Effector CD8-positive, alpha-beta T cell (primary cell): Measurements from ENCODE around the gene MED12L.

Experiments
- DNase-seq: peaks from one replicate; lab custom pipeline; 2025; lab: John Stamatoyannopoulos, UW

Gene MED12L

DNA sequence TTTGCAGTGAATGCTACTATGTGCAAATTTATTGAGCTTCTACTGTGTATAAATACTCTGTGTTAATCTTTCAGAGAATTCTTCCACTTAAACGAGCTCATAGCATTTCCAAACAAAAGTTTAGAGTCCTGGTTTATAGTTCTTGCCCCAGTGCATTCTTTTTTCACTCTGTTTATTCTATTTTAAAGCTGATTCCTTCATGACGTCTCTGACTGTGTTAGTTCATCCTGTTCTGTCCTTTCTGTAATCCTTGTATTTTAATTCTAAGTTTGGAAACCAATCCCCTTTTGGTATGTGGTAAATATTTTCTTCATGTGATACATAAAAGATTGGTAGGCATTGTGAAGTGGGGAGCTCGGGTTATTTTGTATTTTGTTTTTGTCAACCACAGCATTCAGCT, 174.2 kb downstream of the MED12L start:
- DNase-seq: no peak

DNA sequence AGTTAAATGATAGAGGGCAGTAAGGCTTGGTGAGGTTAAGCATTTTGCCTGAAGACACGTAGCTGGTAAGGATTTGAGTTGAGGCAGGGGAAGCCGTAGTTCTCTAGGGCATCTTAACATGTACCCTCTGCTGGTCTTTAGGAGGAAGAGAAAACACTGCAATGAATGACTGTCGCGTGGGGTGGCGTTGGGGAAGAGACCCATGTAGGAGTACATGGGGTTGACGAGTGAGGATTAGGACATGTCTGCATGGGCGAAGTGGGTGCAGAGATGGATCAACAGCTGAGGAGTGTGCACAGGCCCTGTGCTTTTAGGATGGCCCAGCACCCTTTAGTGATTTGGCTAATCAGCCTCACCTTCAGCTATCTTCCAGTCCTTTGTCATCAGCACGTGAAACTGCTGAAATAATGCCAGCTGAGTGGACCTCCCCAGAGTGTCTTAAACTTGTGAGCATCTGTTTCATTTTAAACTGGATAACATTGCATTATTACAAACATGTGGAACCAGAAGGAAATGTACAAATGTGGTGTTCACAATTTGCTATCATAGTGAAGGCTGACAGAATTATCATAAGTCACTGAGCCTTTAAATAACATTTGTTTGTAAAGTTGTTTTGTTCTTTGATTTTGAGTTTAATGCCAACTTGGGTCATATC, 177.5 kb downstream of the MED12L start:
- no peak for DNase-seq

DNA sequence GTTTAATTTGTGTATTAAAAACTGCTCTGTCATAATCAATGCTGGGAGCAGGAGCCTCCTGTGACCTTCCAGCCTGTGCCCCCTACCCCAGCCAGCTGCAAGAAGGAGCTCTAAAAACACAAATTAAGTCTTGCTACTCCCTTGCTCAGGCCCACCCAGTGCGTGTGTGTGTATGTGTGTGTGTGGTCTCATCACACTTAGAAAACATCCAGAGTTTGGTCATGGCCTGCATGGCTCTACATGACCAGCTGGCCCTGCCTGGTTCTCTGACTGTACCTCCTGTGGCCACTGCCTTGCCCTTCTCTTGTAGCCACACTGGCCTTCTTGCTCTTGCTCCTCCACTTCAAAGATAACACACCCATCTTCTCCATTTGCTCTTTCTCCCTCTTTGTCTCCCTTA, 179.1 kb downstream of the MED12L start:
- DNase-seq: no peak

DNA sequence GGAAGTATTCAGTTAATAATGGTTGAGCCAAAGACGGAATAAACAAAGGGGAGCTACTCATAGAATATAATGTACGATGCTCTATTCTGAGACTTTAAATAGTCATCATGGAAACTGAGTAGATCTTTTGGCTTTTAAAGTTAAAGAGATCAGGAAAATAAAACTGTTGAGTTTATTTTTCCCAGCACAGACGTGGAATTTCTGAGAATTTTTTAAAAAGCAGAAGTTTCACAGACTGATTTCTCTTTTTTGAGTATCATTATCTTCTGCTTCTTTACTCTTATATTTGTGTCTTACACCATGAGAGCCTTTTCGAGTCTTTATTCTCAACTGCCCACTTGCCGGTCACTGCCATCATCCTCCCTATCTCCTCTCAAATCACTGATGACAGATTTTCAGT, 179.7 kb downstream of the MED12L start:
- no peak for DNase-seq

DNA sequence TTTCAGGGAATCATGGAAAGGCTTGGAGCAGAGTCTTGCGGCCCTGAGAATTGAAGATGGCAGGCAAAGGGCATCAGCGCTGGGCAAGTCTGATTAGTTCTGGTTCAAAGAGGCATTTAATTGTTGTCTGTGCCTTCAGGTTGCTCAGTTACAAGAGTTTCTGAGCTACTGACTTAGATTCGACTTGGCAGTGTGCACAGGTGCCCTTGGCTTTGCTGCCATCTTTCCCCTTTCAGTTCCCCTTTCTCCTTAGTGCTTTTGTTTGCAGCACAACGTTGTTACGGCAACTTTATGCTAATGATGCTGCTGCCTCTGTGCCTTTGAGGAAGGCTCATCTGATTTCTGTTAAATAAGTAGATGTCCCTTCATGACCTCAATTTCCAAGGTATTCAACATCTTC, 180.4 kb downstream of the MED12L start:
- no peak for DNase-seq

DNA sequence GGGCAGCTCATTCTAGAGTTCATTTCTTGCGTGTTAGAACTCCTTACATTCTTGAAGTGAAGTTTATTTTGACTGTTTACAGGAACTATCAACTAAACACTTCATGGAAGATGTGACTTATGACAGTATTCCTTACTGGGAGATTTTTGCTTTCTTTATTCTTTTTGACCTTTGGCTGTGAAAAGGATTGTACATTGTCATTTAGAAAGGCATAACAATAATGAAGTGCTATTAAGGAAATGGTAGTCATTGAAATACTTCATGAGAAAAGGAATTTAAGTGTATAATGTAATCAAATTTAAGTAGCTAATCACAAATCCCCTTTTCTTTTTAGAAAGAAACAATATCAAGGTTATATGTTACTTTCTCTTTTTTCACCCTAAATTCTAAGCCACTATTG, 181.6 kb downstream of the MED12L start:
- DNase-seq: no peak

DNA sequence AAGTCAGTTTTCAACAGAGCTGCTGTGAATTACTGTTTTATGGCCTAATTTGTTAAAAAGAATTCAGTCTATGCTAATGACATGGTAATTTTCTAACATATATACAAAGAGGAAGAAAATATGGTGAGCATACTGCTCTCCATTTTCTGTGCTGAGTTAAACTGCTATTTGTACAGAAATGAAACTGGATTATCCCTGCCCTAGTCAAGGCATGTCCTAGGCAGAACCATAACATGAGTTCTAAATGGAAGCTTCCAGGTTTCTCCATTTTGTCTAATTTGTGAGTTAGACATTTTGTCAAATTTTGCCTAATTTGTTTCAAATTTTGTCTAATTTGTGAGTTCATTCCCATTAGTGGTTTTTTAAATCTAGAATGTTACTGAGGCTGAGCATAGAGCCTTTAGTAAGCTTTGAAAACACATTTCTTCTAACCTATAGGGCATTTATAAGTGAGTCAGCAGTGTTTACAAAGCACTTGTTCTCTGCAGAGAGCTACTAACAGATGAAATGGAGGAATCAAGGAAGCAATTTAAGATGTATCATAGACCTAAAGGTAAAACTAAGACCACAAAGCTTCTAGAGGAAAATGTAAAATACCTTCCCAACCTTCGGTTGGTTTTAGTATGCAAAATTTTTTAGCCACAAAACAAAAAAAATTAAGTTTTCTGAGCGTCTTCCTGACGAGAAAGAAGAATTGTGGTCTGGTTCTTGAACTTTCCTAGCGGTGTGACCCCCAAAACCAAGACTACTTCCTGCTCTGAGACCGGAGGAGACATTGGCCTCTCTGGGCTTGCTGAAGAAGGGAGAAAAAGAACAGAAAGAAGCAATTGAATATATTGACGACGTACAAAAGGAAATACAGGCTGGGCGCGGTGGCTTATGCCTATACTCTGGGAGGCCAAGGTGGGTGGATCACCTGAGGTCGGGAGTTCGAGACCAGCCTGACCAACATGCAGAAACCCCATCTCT, 183.1 kb downstream of the MED12L start:
- DNase-seq: no peak

DNA sequence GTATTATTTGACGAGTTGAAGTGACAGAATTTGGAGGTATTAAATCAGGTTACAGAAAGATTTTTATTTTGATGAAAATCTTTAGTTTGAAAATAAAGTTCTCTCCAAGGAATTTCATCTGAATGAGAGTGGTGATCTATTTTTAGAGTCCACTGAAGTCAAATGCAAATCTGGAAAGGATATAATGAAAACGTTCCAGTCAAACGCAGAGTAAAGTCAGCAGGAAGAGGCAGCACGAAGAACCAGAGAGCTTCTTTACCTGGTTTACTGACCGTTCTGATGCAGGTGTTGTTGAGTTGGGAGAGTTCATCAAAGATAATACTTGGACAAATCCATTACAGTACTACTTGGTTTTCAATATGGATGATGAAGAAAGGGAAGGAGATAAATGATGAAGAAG, 184.2 kb downstream of the MED12L start:
- no peak for DNase-seq

DNA sequence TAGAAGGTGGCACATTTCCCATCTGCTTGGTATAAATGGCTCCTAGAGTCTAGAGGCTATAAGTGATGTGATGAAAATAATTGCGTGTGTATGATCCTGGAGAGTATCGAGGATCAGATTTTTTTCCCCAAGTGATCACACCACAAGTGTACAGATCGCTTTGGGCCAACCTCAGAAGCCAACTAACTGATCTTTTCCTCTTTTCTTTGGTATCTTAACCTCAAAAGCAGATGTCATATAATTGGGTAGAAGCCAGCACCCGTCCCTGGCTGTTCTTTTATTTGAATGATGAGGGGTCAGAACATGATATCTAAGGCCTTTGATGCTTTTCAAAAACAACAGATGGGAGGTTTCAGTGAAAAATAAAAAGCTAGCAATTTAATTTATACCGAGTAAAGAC, 189.6 kb downstream of the MED12L start:
- no peak for DNase-seq

DNA sequence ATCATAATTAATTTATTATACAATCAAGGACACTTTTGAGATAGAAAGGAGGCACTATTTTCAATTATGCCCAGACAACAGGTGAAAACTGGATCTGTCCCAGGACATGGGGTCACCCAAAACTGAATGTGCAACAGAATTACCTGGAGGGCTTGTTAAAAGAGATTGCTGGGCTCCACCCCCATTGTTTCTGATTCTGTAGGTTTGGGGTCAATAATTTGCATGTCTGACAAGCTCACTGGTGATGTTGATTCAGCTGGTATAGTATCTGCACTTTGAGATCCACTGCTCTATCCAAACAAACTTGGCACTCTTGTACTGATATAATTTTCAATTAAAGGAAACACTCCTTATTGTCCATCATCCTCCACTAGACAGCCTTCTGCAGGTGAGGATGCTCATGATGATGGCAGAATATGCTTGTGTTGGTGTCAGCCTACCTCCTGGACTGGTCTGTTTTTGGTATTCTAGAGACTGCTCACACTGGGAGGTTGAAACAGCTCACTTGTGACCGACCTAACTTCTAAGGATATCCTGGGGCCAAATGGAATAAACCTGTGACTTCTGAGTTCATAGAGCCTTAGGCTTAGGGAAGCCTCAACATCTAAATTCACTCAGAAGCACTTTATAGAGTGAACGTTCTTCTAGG, 190.7 kb downstream of the MED12L start:
- no peak for DNase-seq

DNA sequence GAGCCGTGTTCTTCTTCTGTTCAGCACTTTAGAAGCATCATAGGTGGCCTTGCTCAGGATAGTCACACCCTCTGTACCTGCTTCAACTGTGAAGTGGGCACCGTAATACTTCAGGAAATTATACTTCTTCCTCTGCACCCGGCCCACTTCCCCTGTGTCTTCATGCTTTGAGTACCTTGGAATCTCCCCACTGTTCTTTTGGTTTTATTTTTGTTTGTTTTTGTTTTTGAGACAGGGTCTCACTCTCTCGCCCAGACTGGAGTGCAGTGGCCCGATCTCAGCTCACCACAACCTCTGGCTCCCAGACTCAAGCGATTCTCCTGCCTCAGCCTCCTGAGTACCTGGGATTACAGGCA, 191.2 kb downstream of the MED12L start:
- no peak for DNase-seq

DNA sequence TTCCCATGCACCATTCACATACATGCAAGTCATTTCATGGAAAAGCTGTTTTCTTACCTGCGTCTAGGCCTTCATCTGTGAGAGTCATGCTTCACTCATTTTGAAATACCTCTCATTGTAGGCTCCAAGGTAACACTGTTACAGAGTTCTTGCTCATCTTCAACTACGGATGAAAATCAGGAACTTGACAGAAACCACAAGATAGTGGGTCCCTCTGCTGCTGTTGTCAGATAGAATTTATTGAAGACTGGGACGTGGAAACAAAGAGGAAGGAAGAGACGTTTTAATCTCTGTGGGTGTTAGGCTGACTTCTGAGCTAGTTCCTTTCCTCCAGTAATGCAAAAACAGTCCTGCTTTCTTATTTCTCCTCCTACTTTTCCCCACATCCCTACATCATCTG, 192.8 kb downstream of the MED12L start, which contains the start of gene P2RY14:
Gene P2RY14 (minus strand): TSS at position 313 of the 400 bp plus-strand sequence. CDS start 64,226 bp downstream, outside the sequence.
- DNase-seq: no peak

DNA sequence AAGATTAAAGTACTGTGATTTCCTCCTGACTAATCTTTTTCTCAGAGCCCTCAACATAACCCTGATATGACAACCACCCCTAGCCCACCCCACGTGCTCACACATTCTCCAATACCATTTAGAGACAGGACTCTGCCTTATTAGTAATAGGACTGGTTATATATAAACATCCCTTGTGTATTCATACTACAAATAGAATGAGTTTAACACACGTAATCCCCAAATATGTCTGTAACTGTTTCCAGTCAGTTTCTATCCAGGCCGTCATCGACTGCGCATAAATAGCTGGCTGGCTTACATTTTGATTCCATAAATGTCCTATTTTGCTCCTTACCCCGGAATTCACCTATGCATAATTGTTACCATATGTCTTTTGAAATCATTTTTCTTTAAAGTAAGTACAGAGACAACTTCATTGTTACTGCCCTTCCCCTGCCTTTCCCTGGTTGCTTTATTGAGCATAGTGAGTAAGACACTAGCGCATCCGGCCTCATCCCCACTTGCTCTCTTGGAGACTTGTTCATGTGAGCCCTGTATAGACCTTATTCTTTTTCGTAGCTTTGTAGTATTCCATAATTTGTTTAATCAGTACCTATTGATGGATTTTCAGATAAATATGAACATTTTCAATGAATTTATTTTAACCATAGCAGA, 196.3 kb downstream of the MED12L start:
- no peak for DNase-seq

DNA sequence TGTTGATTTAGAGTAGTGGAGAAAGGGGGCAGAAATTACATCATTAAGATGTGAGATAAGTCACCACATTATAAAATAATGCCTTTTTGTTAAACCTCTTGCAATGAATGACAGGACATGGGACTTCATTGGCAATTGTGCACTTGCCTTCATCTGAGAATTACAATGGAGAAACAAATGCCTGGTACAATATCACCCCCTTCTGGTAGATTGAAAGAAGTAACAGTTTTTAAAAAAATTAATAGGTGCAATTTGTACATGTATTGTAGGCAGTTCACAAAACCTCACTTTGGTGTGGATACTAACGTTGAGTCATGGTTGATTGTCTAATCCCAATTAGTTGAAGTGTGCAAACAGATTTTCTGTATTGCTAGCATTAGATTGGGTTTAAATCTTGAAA, 197.5 kb downstream of the MED12L start:
- DNase-seq: no peak

DNA sequence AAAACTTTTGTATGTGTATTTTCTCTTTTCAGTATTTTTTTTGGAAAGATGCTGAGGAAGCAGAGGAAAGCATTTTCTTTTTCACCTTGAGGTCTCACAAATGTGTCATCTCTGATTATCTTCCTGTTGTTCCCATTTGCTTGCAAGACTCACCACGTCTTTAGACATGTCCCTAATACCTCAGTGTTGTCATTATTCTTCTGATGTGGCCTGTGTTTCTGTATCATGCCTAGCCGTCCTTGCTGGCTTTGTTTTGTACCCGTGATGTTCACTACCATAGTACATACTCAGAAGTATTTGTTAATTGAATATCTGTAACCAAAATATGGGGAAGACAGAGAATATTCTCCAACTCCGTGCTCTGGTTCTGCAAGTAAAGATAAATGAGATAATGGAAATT, 197.9 kb downstream of the MED12L start:
- no peak for DNase-seq

DNA sequence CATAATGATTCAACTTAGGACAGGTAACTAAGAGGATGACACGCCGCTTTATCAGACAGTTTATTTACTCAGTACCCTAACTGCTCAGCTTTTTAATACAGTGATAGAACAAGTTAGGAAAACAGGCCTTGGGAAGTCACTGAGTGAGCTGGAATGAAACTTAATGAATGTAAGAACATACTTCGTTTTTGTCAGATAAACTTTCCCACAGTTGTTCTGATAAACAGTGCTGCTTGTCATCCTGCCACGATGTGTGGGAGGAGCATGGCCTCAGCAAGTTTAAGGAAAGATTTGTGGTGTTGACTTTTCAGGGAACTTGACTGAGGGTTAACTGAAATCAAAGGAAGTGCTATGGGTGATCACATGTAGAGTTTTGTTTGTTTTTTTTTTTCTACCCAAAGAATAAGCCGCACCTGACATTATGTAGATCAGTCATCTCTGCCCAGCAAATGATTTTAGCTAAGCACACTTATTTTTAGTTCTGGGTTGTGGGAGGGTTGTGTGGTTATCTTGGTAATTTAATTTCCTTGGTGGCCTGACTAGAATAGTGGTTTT, 198.5 kb downstream of the MED12L start:
- DNase-seq: no peak

DNA sequence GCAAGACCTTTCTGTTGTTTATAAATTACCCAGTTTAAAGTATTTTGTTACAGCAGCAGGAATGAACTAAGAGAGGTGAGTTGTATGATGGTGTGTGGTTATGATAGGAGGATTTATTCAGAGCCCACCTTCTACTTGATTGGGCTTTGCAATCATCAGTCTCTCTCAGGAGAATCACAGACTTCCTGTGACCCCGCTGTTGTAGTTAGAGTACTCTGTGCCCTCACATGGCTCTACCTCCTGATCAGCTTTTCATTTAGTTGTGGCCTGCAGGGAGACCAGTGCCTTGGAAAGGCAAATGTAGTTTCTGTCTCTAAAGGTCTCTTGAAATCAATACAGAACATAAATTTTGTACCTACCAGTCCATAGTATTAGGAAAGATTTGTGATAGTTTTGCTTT, 200.5 kb downstream of the MED12L start:
- no peak for DNase-seq

DNA sequence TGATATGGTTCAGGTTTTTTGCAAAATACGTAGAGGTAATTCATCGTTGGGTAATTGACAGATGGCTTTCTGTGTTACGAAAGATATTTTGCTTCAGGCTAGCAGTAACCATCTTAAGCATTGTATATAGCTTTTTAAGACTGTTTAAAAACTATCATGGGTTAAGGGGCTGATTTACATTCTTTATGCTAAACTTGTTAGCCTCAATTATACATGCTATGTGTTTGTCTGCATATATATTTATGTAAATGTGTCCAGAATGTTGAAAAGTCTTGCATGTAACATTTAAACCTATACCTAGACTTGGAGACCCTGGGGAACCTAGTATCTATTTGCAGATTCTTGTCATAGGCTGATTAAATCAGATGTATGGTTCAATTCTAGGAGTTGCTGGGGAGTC, 204.0 kb downstream of the MED12L start:
- no peak for DNase-seq

DNA sequence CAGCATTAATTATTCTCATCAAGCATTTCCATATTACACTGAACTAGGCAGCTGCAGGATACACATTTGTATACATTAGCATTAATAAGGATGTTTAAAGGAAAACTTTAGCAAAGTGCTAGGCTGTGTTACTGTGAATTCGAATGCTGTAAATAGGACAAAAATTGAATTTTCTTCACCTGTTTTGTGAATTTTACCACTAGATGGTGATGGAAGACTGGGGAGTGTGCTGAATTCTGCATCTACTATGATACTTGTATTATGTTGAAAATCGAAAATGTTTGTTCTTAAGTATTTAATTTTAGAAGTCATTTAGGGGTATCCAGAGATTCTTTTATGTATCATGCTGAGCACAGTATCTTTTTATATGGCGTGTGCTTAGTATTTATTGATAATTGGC, 205.2 kb downstream of the MED12L start:
- no peak for DNase-seq

DNA sequence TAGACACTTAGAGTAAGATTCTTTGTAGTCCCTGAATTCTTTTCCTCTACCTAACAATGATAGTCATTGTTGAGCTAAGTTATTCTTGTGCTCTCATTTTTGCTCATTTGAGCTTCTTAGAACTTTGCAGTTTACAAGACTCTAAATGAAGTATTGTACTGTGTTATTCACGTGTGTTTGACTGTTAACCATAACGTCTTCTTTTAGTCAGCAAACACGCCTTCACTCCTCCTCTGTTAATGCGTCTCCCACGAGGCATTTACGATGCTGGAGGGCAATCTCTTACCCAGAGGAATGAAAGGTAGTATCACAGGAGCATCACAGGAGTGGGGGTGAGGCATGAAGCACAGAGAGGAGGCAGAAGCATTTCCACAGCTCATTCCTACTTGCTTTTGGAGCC, 207.7 kb downstream of the MED12L start:
- DNase-seq: no peak

DNA sequence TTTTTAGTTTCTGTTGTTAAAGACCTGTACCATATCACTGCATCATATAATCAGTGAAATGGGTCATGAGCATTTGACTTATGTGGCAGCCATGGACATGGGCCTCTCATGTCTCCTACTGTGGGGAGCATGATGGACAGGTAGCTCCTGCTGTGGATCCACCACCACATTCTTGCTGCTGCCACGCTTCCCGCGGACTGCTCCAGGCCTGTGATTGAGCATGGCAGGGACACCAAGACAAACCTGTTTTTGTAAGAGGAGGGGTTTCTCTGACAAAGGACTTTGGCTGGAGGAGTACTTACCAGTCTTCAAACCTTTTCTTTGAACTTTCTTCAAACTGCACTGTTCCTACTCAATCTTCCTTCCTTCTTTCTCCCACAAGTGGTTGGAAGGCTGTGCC, 210.8 kb downstream of the MED12L start:
- DNase-seq: no peak

DNA sequence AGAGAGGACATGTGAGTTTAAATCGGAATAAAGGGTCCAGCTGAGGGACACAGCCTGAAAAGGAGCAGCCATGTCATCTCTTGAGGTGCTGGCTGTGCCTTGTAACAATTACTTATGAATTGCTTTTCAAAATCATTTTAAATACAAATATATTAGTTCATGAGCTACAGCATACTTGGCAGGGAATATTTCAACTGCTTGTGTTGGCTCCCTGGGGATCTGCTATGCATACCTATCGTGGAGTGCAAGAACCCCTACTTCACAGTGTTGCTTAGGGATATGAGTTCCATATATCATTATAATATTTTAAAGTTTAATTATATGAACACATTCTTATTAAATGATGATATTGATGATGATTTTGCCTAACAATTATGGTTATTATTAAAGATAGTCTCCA, 212.0 kb downstream of the MED12L start:
- no peak for DNase-seq
